A549 (cell line): Measurements from ENCODE around the gene PAXX. TPM values are rescaled to one million over a fixed set of nuclear protein-coding genes. Genes with fewer than 3 reads are reported as not detected.

Source experiments
- ATAC-seq, 2 experiments: fragments of 200-7000 bp in 1 of 2; fragments of >200 bp in 1 of 2; cut with Nextera tagmentation in 1 of 2; cut with Tn5 transposase in 1 of 2; 3 replicates each; pipeline versions ENCODE4 v1.8.0 to v1.9.1; 2018 to 2020; ENCODE audit warnings: mild to moderate bottlenecking in 1 of 2, moderate library complexity in 1 of 2
- CTCF ChIA-PET: fragments of 300-600 bp; sonication (Branson Sonifier 250); formaldehyde crosslinking; extraction: SDS; loops from one replicate; lab custom pipeline; 2021; ENCODE audit warnings: antibody characterized with exemption, inconsistent platforms; lab: Yijun Ruan, JAX
- POLR2A ChIA-PET: fragments of 350-600 bp; formaldehyde crosslinking; extraction: SDS; loops from one replicate; lab custom pipeline; 2021; ENCODE audit warnings: antibody characterized with exemption, inconsistent platforms; lab: Yijun Ruan, JAX
- DNase-seq, 2 experiments: peaks; one replicate each; pipeline versions ENCODE4 v3.0.0 to v3.0.0-alpha.2; 2011 to 2016; ENCODE audit warnings: low read depth in 1 of 2, low spot score in 1 of 2
- FAIRE-seq: peaks from 2 replicates; lab custom pipeline; 2011; peaks lifted over from hg19 to GRCh38; lab: Jason Lieb, UNC
- H3K27ac ChIP-seq, 2 experiments: fragments of >200 bp; sonication (Bioruptor Twin); formaldehyde crosslinking; 3 replicates each; pipeline ENCODE4 v1.5.1; 2016 to 2017
- H3K4me1 ChIP-seq: fragments of >200 bp; sonication (Bioruptor Twin); formaldehyde crosslinking; 3 replicates; pipeline ENCODE4 v1.6.1; 2016
- H3K4me2 ChIP-seq: fragments of >200 bp; sonication (Bioruptor Twin); formaldehyde crosslinking; 3 replicates; pipeline ENCODE4 v1.6.1; 2016
- H3K4me3 ChIP-seq: fragments of >200 bp; sonication (Bioruptor Twin); formaldehyde crosslinking; 3 replicates; pipeline ENCODE4 v1.5.1; 2016
- H3K9me3 ChIP-seq: fragments of >200 bp; sonication (Bioruptor Twin); formaldehyde crosslinking; 3 replicates; pipeline ENCODE4 v1.6.1; 2016
- BHLHE40 ChIP-seq: IDR thresholded peaks from 2 replicates; pipeline ENCODE4 v1.6.1; 2012; ENCODE audit warnings: low read depth, low read length, inconsistent platforms
- CBX8 ChIP-seq: fragments of 200-600 bp; sonication (generic); IDR thresholded peaks from 2 replicates; pipeline ENCODE4 v1.6.1; 2016
- CHD2 ChIP-seq: fragments of 150-350 bp; IDR thresholded peaks from 2 replicates; pipeline ENCODE4 v1.6.1; 2014; ENCODE audit warnings: low read length; ENCODE audit not compliant: partially characterized antibody
- E2F6 ChIP-seq: IDR thresholded peaks from 2 replicates; pipeline ENCODE4 v1.6.1; 2012; ENCODE audit warnings: low read depth, borderline replicate concordance
- EHMT2 ChIP-seq: fragments of 200-600 bp; sonication (generic); IDR thresholded peaks from 2 replicates; pipeline ENCODE4 v1.6.1; 2016; ENCODE audit warnings: antibody characterized with exemption, low read depth, mild to moderate bottlenecking, moderate library complexity
- FOXS1 ChIP-seq: fragments of 250-450 bp; sonication (Bioruptor Pico); IDR thresholded peaks from 2 replicates; pipeline ENCODE4 v1.5.0; 2020; ENCODE audit warnings: mild to moderate bottlenecking, moderate library complexity
- HDAC2 ChIP-seq: fragments of 200-600 bp; sonication (generic); IDR thresholded peaks from 2 replicates; pipeline ENCODE4 v1.6.1; 2016
- HOXA7 ChIP-seq: fragments of 250-450 bp; sonication (Bioruptor Pico); IDR thresholded peaks from 2 replicates; pipeline ENCODE4 v1.5.0; 2020; ENCODE audit warnings: mild to moderate bottlenecking, moderate library complexity
- JUN ChIP-seq, 2 experiments: fragments of >200 bp; sonication (Bioruptor Twin); formaldehyde crosslinking; IDR thresholded peaks; 2 replicates in 1 of 2; 3 replicates in 1 of 2; pipeline ENCODE4 v1.6.1; 2016 to 2017
- JUNB ChIP-seq: fragments of >200 bp; sonication (Bioruptor Twin); formaldehyde crosslinking; IDR thresholded peaks from 2 replicates; pipeline ENCODE4 v1.6.1; 2016
- KDM5A ChIP-seq: fragments of 200-600 bp; sonication (generic); IDR thresholded peaks from 2 replicates; pipeline ENCODE4 v1.6.1; 2016; ENCODE audit warnings: antibody characterized with exemption, mild to moderate bottlenecking
- NFE2L2 ChIP-seq: fragments of 150-350 bp; conservative IDR thresholded peaks from 2 replicates; pipeline ENCODE4 v1.6.1; 2014; ENCODE audit warnings: low read length
- NR3C1 ChIP-seq: fragments of >200 bp; sonication (Bioruptor Twin); formaldehyde crosslinking; IDR thresholded peaks from 3 replicates; pipeline ENCODE4 v1.6.1; 2017
- POLR2A ChIP-seq: IDR thresholded peaks from 2 replicates; pipeline ENCODE4 v1.6.1; 2012; ENCODE audit warnings: mild to moderate bottlenecking, low read length
- POLR2AphosphoS2 ChIP-seq: conservative IDR thresholded peaks from 2 replicates; pipeline ENCODE4 v1.6.1; 2012; ENCODE audit warnings: low read length, improper control_type of control experiment, inconsistent platforms
- RAD21 ChIP-seq, 2 experiments: fragments of >200 bp in 1 of 2; sonication (Bioruptor Twin) in 1 of 2; formaldehyde crosslinking in 1 of 2; IDR thresholded peaks in 1 of 2; conservative IDR thresholded peaks in 1 of 2; 2 replicates in 1 of 2; 3 replicates in 1 of 2; pipeline ENCODE4 v1.6.1; 2012 to 2018; ENCODE audit warnings: inconsistent platforms in 1 of 2
- RARB ChIP-seq: fragments of 250-450 bp; sonication (Bioruptor Pico); IDR thresholded peaks from 2 replicates; pipeline ENCODE4 v1.8.0; 2021; ENCODE audit warnings: mild to moderate bottlenecking, moderate library complexity
- RFX5 ChIP-seq: fragments of 450-650 bp; IDR thresholded peaks from 2 replicates; pipeline ENCODE4 v1.7.1; 2014; ENCODE audit warnings: antibody characterized with exemption, mild to moderate bottlenecking, moderate library complexity
- TP53 ChIP-seq: fragments of 250-450 bp; sonication (Bioruptor Pico); IDR thresholded peaks from 2 replicates; pipeline ENCODE4 v1.5.0; 2021; ENCODE audit warnings: mild to moderate bottlenecking, moderate library complexity
- USF2 ChIP-seq: fragments of 450-650 bp; IDR thresholded peaks from 2 replicates; pipeline ENCODE4 v1.6.1; 2014; ENCODE audit warnings: antibody characterized with exemption
- ZC3H11A ChIP-seq: fragments of 450-650 bp; IDR thresholded peaks from 2 replicates; pipeline ENCODE4 v1.6.1; 2014; ENCODE audit warnings: antibody characterized with exemption, mild to moderate bottlenecking
- ZFP36 ChIP-seq: fragments of 450-650 bp; IDR thresholded peaks from 2 replicates; pipeline ENCODE4 v1.6.1; 2014; ENCODE audit warnings: borderline replicate concordance; ENCODE audit not compliant: partially characterized antibody
- ZNF302 ChIP-seq: fragments of 250-450 bp; sonication (Bioruptor Pico); IDR thresholded peaks from 2 replicates; pipeline ENCODE4 v1.9.0; 2021; ENCODE audit warnings: inconsistent platforms, mild to moderate bottlenecking, moderate library complexity
- WGBS: methylation state at CpG from one replicate; pipeline ENCODE4 v1.1.6; 2017; ENCODE audit errors: missing lambda C conversion rate; 5-methylcytosine and 5-hydroxymethylcytosine counted together
- polyA plus RNA-seq, 4 experiments: library from polyadenylated mRNA; depleted of rRNA in 3 of 4; stranded (reverse); fragments of >200 nt; fragmentation: RNase III in 1 of 4; extraction: RNeasy Plus Mini Kit Qiagen cat#74134 plus additional on column Dnase treatment in 1 of 4; gene quantifications; 2 replicates in 3 of 4; 3 replicates in 1 of 4; pipeline ENCODE4 v1.2.3, GENCODE V29; 2011 to 2017
- TF ChIP-seq, protein P1 (sequence below): fragments of >200 bp; sonication (Bioruptor Twin); formaldehyde crosslinking; IDR thresholded peaks from 3 replicates; pipeline ENCODE4 v1.5.1; 2016
- TF ChIP-seq, protein P2 (sequence below): fragments of 150-350 bp; IDR thresholded peaks from 2 replicates; pipeline ENCODE4 v1.6.1; 2014; ENCODE audit warnings: low read depth, mild to moderate bottlenecking, low read length

Gene PAXX
- polyA plus RNA-seq, 2 of the 4 experiments (the other 2 are of a cell fraction): 15.6 to 53.2 TPM

- TF ChIP-seq, protein P1, sequence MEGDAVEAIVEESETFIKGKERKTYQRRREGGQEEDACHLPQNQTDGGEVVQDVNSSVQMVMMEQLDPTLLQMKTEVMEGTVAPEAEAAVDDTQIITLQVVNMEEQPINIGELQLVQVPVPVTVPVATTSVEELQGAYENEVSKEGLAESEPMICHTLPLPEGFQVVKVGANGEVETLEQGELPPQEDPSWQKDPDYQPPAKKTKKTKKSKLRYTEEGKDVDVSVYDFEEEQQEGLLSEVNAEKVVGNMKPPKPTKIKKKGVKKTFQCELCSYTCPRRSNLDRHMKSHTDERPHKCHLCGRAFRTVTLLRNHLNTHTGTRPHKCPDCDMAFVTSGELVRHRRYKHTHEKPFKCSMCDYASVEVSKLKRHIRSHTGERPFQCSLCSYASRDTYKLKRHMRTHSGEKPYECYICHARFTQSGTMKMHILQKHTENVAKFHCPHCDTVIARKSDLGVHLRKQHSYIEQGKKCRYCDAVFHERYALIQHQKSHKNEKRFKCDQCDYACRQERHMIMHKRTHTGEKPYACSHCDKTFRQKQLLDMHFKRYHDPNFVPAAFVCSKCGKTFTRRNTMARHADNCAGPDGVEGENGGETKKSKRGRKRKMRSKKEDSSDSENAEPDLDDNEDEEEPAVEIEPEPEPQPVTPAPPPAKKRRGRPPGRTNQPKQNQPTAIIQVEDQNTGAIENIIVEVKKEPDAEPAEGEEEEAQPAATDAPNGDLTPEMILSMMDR: no peak
- no peak for TF ChIP-seq POLR2AphosphoS2
- TF ChIP-seq ZFP36: no peak
- TF ChIP-seq CBX8: no peak
- no peak for TF ChIP-seq JUN (IDR thresholded peaks at IDR 0.05)
- TF ChIP-seq FOXS1: no peak
- TF ChIP-seq JUNB: no peak
- no peak for TF ChIP-seq RAD21 (conservative IDR thresholded peaks at IDR 0.05 in 1 of 2, IDR thresholded peaks at IDR 0.05 in 1 of 2)
- TF ChIP-seq, protein P2, sequence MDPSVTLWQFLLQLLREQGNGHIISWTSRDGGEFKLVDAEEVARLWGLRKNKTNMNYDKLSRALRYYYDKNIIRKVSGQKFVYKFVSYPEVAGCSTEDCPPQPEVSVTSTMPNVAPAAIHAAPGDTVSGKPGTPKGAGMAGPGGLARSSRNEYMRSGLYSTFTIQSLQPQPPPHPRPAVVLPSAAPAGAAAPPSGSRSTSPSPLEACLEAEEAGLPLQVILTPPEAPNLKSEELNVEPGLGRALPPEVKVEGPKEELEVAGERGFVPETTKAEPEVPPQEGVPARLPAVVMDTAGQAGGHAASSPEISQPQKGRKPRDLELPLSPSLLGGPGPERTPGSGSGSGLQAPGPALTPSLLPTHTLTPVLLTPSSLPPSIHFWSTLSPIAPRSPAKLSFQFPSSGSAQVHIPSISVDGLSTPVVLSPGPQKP: no peak
- no peak for TF ChIP-seq EHMT2
- TF ChIP-seq USF2: no peak
- no peak for TF ChIP-seq NFE2L2
- CTCF ChIA-PET: interaction anchor here (1.6 to 2.7 kb wide), 3 partner anchors 21 to 66 kb away, joined by 8 to 10 read pairs (median 9); partner anchors contain the start of gene ABCA2
- Histone ChIP-seq H3K4me3 (no peak overlapping the region), H3K9me3 (no peaks in the 10 kb centered on the region), H3K4me1 (peaks cover 15% of the 10 kb centered on the region; the same call in 2 of the 3 replicates), H3K27ac (no peak overlapping the region; a peak in 1 of 6 replicates), H3K4me2 (no peak overlapping the region)
- FAIRE-seq: no peak
- peak in 1 of 2 experiments; percentile 5; a peak in 2 of 6 replicates for ATAC-seq
- POLR2A ChIA-PET: no interaction called here
- DNase-seq: no peak
- WGBS: 65% methylated on average over 7 of the region's 17 CpGs
Measured at GRCh38 chr9:136968333-136969127, 23.7 kb upstream of the PAXX start.

DNA sequence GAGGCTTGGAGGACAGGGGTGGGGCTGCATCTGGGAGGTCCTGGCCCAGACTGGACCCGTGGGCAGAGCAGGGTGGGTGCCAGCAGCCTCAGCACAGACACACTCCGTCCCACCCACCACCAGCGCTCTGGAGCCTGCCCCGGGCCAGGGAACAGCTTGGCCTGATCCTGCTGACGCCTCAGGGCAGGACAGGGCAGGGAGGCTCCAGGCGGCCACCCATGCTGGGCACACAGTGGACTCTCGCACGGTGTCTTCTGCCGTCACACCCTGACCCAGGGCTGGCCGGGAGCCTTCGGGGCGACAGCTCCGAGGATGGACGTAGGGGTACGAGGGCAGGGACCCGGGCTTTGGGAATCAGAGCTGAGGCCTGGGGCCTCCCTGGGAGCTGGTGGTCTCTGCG, 23.1 kb upstream of the PAXX start:
- no peak for DNase-seq
- 67% methylated on average over 7 of the region's 17 CpGs for WGBS
- peak in 1 of 2 experiments; percentile 15; a peak in 2 of 6 replicates for ATAC-seq
- H3K27ac ChIP-seq: no peak overlapping the region
- CTCF ChIA-PET: interaction anchor here (0.8 to 2.7 kb wide), 4 partner anchors 11 to 66 kb away, joined by 3 to 10 read pairs (median 8); partner anchors contain the start of gene ABCA2
- H3K4me2 ChIP-seq: no peak overlapping the region
- no peak overlapping the region for H3K4me3 ChIP-seq
- H3K9me3 ChIP-seq: no peaks in the 10 kb centered on the region
- no peak for FAIRE-seq
- POLR2A ChIA-PET: interaction anchor here (0.5 kb wide), 1 partner anchor 29 kb away, joined by 4 read pairs; no protein-coding TSS in a partner anchor
- H3K4me1 ChIP-seq: peaks cover 9% of the 10 kb centered on the region; the same call in 2 of the 3 replicates
- TF ChIP-seq JUN (IDR thresholded peaks at IDR 0.05): no peak
- no peak for TF ChIP-seq RARB (CRISPR knock-in tag)
- no peak for TF ChIP-seq POLR2A
- TF ChIP-seq BHLHE40: no peak
- no peak for TF ChIP-seq HDAC2
- no peak for TF ChIP-seq ZNF302 (CRISPR knock-in tag)
- TF ChIP-seq CHD2: no peak
- no peak for TF ChIP-seq KDM5A

DNA sequence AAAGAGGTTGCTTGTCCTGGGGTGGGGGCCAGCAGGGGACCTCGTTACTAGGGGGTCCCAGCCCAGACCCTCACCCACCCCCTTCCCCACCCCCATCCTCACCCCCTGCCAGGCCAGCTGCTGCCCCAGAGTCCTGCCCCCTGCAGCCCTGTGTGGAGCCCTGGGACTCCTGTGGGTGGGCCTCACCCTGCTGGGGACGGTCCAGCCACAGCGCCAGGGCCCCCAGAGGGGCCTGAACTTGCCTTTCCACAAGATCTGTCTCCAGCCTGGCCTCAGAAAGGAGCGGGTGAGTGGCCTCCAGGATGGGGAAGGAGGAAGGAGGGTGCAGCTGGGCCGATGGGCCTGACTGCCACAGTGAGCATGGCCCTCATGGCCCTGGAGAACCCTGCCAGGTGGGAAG, 22.4 kb upstream of the PAXX start:
- ATAC-seq: peak in 1 of 2 experiments; percentile 8; a peak in 1 of 6 replicates
- POLR2A ChIA-PET: interaction anchor here (0.5 kb wide), 1 partner anchor 29 kb away, joined by 4 read pairs; no protein-coding TSS in a partner anchor
- Histone ChIP-seq H3K4me2 (no peak overlapping the region), H3K27ac (no peak overlapping the region; a peak in 1 of 6 replicates), H3K4me3 (no peak overlapping the region), H3K4me1 (peaks cover 4% of the 10 kb centered on the region), H3K9me3 (no peaks in the 10 kb centered on the region)
- FAIRE-seq: no peak
- TF ChIP-seq CBX8 (no peak), RFX5 (no peak), HDAC2 (no peak), TP53 (no peak), NR3C1 (no peak), HOXA7 (CRISPR knock-in tag) (no peak), E2F6 (no peak), CHD2 (no peak), ZC3H11A (no peak)
- TF ChIP-seq, protein P2: no peak
- 64% methylated on average over 3 of the region's 5 CpGs for WGBS
- CTCF ChIA-PET: interaction anchor here (0.8 to 7.8 kb wide), 5 partner anchors 10 to 66 kb away, joined by 3 to 64 read pairs (median 9); partner anchors contain the start of genes ABCA2, C8G and FBXW5
- DNase-seq: no peak
